GM19025 (cell line): ENCODE data around the gene CACNG1.
"Not testable (repeated sequence)": the region's sequence is repeated elsewhere in the genome, so short reads cannot be mapped to it uniquely, and the experiment has no call there.

Experiments
- ATAC-seq: cut with Tn5 transposase; IDR thresholded peaks from one replicate; pipeline ENCODE4 v1.9.1; 2021; ENCODE audit warnings: mild to moderate bottlenecking, low read depth, moderate library complexity; ENCODE audit not compliant: unreplicated experiment

The CACNG1 gene

GRCh38 chr17:67024736-67025135 lies 19.6 kb upstream of the CACNG1 start:
- no peak for ATAC-seq

GRCh38 chr17:67025216-67025792 lies 19.1 kb upstream of the CACNG1 start:
- no peak for ATAC-seq

- ATAC-seq: no peak
These were observed 18.0 kb upstream of the CACNG1 start for GRCh38 chr17:67026341-67026740.

- ATAC-seq: no peak
These were observed 17.2 kb upstream of the CACNG1 start for GRCh38 chr17:67027031-67027628.

GRCh38 chr17:67030641-67031040 lies 13.7 kb upstream of the CACNG1 start:
- ATAC-seq: no peak

- no peak for ATAC-seq
These were observed 12.0 kb upstream of the CACNG1 start for GRCh38 chr17:67032382-67032781.

- ATAC-seq: no peak
These were observed 11.4 kb upstream of the CACNG1 start for GRCh38 chr17:67032985-67033384.

- ATAC-seq: no peak
These were observed 10.7 kb upstream of the CACNG1 start for GRCh38 chr17:67033613-67034012.

GRCh38 chr17:67035131-67036083 lies 8.9 kb upstream of the CACNG1 start:
- peak; percentile 91 for ATAC-seq

- ATAC-seq: no peak
These were observed 5.4 kb upstream of the CACNG1 start for GRCh38 chr17:67038861-67039365.

GRCh38 chr17:67040652-67041051 lies 3.7 kb upstream of the CACNG1 start:
- ATAC-seq: no peak

GRCh38 chr17:67041119-67041518 lies 3.2 kb upstream of the CACNG1 start:
- ATAC-seq: not testable (repeated sequence)

- no peak for ATAC-seq
These were observed 2.8 kb upstream of the CACNG1 start for GRCh38 chr17:67041531-67041930.

GRCh38 chr17:67041941-67042899 lies 2.1 kb upstream of the CACNG1 start:
- ATAC-seq: no peak

GRCh38 chr17:67043283-67043682 lies 1.1 kb upstream of the CACNG1 start:
- no peak for ATAC-seq

- no peak for ATAC-seq
These were observed 586 bp downstream of the CACNG1 start for GRCh38 chr17:67044940-67045339.

- ATAC-seq: no peak
These were observed 2.0 kb downstream of the CACNG1 start for GRCh38 chr17:67046398-67046797.

GRCh38 chr17:67047382-67047781 lies 3.0 kb downstream of the CACNG1 start:
- no peak for ATAC-seq

- ATAC-seq: no peak
These were observed 4.8 kb downstream of the CACNG1 start for GRCh38 chr17:67049025-67049739.

- ATAC-seq: no peak
These were observed 5.7 kb downstream of the CACNG1 start for GRCh38 chr17:67050066-67050465.
